GM21528 (cell line): ENCODE measurements around the gene CDH23.

ENCODE experiments used
- ATAC-seq: cut with Tn5 transposase; IDR thresholded peaks from one replicate; pipeline ENCODE4 v1.9.1; 2021; ENCODE audit warnings: mild to moderate bottlenecking, moderate library complexity; ENCODE audit not compliant: unreplicated experiment, low FRiP score

CDH23 gene

GRCh38 chr10:71368643-71369042 lies 28.1 kb upstream of the CDH23 start:
- no peak for ATAC-seq

GRCh38 chr10:71369602-71370001 lies 27.1 kb upstream of the CDH23 start:
- no peak for ATAC-seq

- no peak for ATAC-seq
These were observed 26.7 kb upstream of the CDH23 start for GRCh38 chr10:71370031-71370430.

- peak; percentile 52 for ATAC-seq
These were observed 25.0 kb upstream of the CDH23 start for GRCh38 chr10:71371750-71372166.

- ATAC-seq, result no peak
These were observed 23.7 kb upstream of the CDH23 start for GRCh38 chr10:71372882-71373495.

GRCh38 chr10:71374481-71375233 lies 22.1 kb upstream of the CDH23 start:
- ATAC-seq, result no peak

- ATAC-seq, result no peak
These were observed 20.8 kb upstream of the CDH23 start for GRCh38 chr10:71375952-71376351.

GRCh38 chr10:71378336-71379117 lies 18.2 kb upstream of the CDH23 start:
- ATAC-seq, result no peak

GRCh38 chr10:71379118-71379766 lies 17.5 kb upstream of the CDH23 start:
- ATAC-seq, result no peak

- no peak for ATAC-seq
These were observed 15.9 kb upstream of the CDH23 start for GRCh38 chr10:71380841-71381240.

GRCh38 chr10:71381611-71382010 lies 15.1 kb upstream of the CDH23 start:
- ATAC-seq, result no peak

- ATAC-seq, result no peak
These were observed 14.7 kb upstream of the CDH23 start for GRCh38 chr10:71382028-71382427.

GRCh38 chr10:71382757-71383156 lies 14.0 kb upstream of the CDH23 start:
- ATAC-seq, result no peak

GRCh38 chr10:71383972-71384687 lies 12.6 kb upstream of the CDH23 start:
- ATAC-seq, result no peak

- no peak for ATAC-seq
These were observed 8.5 kb upstream of the CDH23 start for GRCh38 chr10:71388171-71388570.

- ATAC-seq, result no peak
These were observed 8.0 kb upstream of the CDH23 start for GRCh38 chr10:71388583-71389310.

- no peak for ATAC-seq
These were observed 6.8 kb upstream of the CDH23 start for GRCh38 chr10:71389768-71390460.

GRCh38 chr10:71390461-71390835 lies 6.3 kb upstream of the CDH23 start:
- ATAC-seq, result no peak
